H1 (cell line): Measurements from ENCODE around the gene ANO9. TPM values are rescaled to one million over a fixed set of nuclear protein-coding genes. Genes with fewer than 3 reads are reported as not detected.

Source experiments
- CHD1 ChIP-seq: IDR thresholded peaks from 2 replicates; pipeline ENCODE4 v1.6.1; 2012; ENCODE audit warnings: low read depth, low read length, improper control_type of control experiment
- GTF2F1 ChIP-seq: IDR thresholded peaks from 2 replicates; pipeline ENCODE4 v1.6.1; 2012; ENCODE audit warnings: low read depth, low read length, improper control_type of control experiment, borderline replicate concordance
- KDM5A ChIP-seq: fragments of 200-600 bp; IDR thresholded peaks from 2 replicates; pipeline ENCODE4 v1.7.1; 2012; ENCODE audit warnings: mild to moderate bottlenecking, low read length, inconsistent platforms, mixed read lengths
- NRF1 ChIP-seq: IDR thresholded peaks from 2 replicates; pipeline ENCODE4 v1.6.1; 2011; ENCODE audit warnings: mild to moderate bottlenecking, low read depth, low read length, improper control_type of control experiment
- POLR2AphosphoS5 ChIP-seq: IDR thresholded peaks from 2 replicates; pipeline ENCODE4 v1.6.1; 2011; ENCODE audit warnings: low read depth, low read length
- RXRA ChIP-seq: IDR thresholded peaks from 2 replicates; pipeline ENCODE4 v1.6.1; 2011; ENCODE audit warnings: low read depth, mild to moderate bottlenecking, low read length, moderate library complexity; ENCODE audit not compliant: insufficient read depth
- SRF ChIP-seq: IDR thresholded peaks from 2 replicates; pipeline ENCODE4 v1.6.1; 2011; ENCODE audit warnings: mild to moderate bottlenecking, low read depth, low read length, moderate library complexity
- polyA plus RNA-seq, 7 experiments: library from polyadenylated mRNA; depleted of rRNA in 3 of 7; stranded (reverse) in 5 of 7; unstranded in 2 of 7; fragments of >200 nt in 5 of 7; fragments of 200-250 nt in 2 of 7; gene quantifications; 1 replicate in 5 of 7; 2 replicates in 1 of 7; 4 replicates in 1 of 7; pipeline versions ENCODE4 v1.2.1 to v1.2.3, GENCODE V29; 2011 to 2013; ENCODE audit warnings: missing spikeins in 2 of 7, mixed read lengths in 2 of 7
- total RNA-seq: library from RNA; stranded (reverse); fragmentation: NEBNext Ultra II Directional; extraction: Animal tissue kit (Norgen Biotek cat#: 25700); gene quantifications from 2 replicates; pipeline ENCODE4 v1.2.1, GENCODE V29; 2021

Gene ANO9
- total and polyA plus RNA-seq, 2 of the 8 experiments (the other 6 are each of a cell fraction or from before 2014, with no cell fraction given): 20.0 to 20.7 TPM

- TF ChIP-seq KDM5A (no peak), GTF2F1 (no peak), RXRA (no peak), SRF (no peak), CHD1 (no peak), POLR2AphosphoS5 (no peak), NRF1 (no peak)
Measured at GRCh38 chr11:420911-421321, 20.9 kb downstream of the ANO9 start (continued).
